Sigmoid colon (tissue), 7 donors: ENCODE data around the gene UGT1A10. TPM values are rescaled to one million over a fixed set of nuclear protein-coding genes. Genes with fewer than 3 reads are reported as not detected.

Experiments used
- DNase-seq: peaks from one replicate; pipeline ENCODE4 v3.0.0-alpha.2; 2019
- H3K27ac ChIP-seq, 4 donors: fragments of 200-600 bp; sonication (generic); one replicate each; pipeline ENCODE4 v1.5.1; 2016 to 2019; ENCODE audit warnings: mild to moderate bottlenecking in 1 of 4
- H3K27me3 ChIP-seq, 3 donors: fragments of 200-600 bp; sonication (generic); one replicate each; pipeline ENCODE4 v1.5.1; 2019; ENCODE audit warnings: mild to moderate bottlenecking in 1 of 3
- H3K36me3 ChIP-seq, 4 donors: fragments of 200-600 bp; sonication (generic); one replicate each; pipeline ENCODE4 v1.5.1; 2016 to 2019
- H3K4me1 ChIP-seq, 4 donors: fragments of 200-600 bp; sonication (generic); one replicate each; pipeline ENCODE4 v1.5.1; 2017 to 2019
- H3K4me3 ChIP-seq, 4 donors: fragments of 200-600 bp; sonication (generic); one replicate each; pipeline ENCODE4 v1.5.1; 2017 to 2019; ENCODE audit warnings: mild to moderate bottlenecking in 2 of 4, moderate library complexity in 1 of 4
- H3K9me3 ChIP-seq, 4 donors: fragments of 200-600 bp in 3 of 4; sonication (generic) in 3 of 4; one replicate each; pipeline versions ENCODE4 v1.5.1 to v1.6.1; 2013 to 2019
- CTCF ChIP-seq, 4 experiments: fragments of 450-650 bp in 3 of 4; fragments of 200-600 bp in 1 of 4; IDR thresholded peaks; one replicate each; pipeline ENCODE4 v1.5.1; 2016 to 2019; ENCODE audit warnings: antibody characterized with exemption in 4 of 4, mild to moderate bottlenecking in 3 of 4, moderate library complexity in 2 of 4
- EP300 ChIP-seq, 4 donors: sonication (generic); formaldehyde crosslinking; IDR thresholded peaks; one replicate each; pipeline ENCODE4 v1.6.1; 2017; ENCODE audit warnings: antibody characterized with exemption in 4 of 4
- POLR2A ChIP-seq, 2 donors: fragments of 450-650 bp; IDR thresholded peaks; one replicate each; pipeline ENCODE4 v1.6.1; 2016; ENCODE audit warnings: antibody characterized with exemption in 2 of 2, mild to moderate bottlenecking in 2 of 2, moderate library complexity in 2 of 2
- POLR2AphosphoS5 ChIP-seq, 4 donors: sonication (generic); formaldehyde crosslinking; IDR thresholded peaks; one replicate each; pipeline ENCODE4 v1.6.1; 2017; ENCODE audit warnings: antibody characterized with exemption in 4 of 4
- WGBS, 2 donors: extraction: QIAGEN DNeasy Blood & Tissue Kit; methylation state at CpG; one replicate each; pipeline ENCODE4 v1.1.7; 2013; 5-methylcytosine and 5-hydroxymethylcytosine counted together
- intact Hi-C: fragments of 100-400 bp; cut with DNase I; formaldehyde crosslinking; loops from one replicate; pipeline ENCODE4 v1.15.1; 2023
- polyA plus RNA-seq, 3 donors: library from polyadenylated mRNA; stranded (reverse); fragments of 200-250 nt; gene quantifications; one replicate each; pipeline ENCODE4 v1.2.3, GENCODE V29; 2013
- total RNA-seq, 4 donors: library from RNA; depleted of rRNA; stranded (reverse); fragments of >200 nt; gene quantifications; one replicate each; pipeline ENCODE4 v1.1.0, GENCODE V29; 2016
- donor health status: healthy with polysubstance abuse.
- donor health status: Bipolar disorder and iron deficiency.
- donor health status: healthy.

UGT1A10 gene
- total and polyA plus RNA-seq, 7 donors, result 10.8 to 27.3 (median 19.7) TPM; not detected in 4

DNA sequence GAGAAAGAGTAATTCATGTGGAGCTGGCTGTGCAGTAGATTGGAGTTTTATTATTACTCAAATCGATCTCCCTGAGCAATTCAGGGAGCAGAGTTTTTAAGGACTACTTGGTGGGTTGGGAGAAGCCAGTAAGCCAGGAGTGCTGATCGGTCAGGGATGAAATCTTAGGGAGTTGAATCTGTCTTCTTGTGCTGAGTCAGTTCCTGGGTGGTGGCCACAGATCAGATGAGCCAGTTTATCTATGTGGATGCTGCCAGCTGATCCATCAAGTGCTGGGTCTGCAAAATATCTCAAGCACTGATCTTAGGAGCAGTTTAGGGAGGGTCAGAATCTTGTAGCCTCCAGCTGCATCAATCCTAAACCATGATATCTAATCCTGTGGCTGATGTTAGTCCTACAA is 35.9 kb upstream of the UGT1A10 start:
- no peaks in the 10 kb centered on the region for H3K4me1 ChIP-seq
- WGBS, 2 donors, result 81 to 88% methylated on average over 2 of the region's 2 CpGs
- TF ChIP-seq POLR2AphosphoS5 (IDR thresholded peaks at IDR 0.05), result no peak
- no peak for TF ChIP-seq CTCF (IDR thresholded peaks at IDR 0.05)
- no peak for TF ChIP-seq POLR2A (IDR thresholded peaks at IDR 0.05)
- TF ChIP-seq EP300 (IDR thresholded peaks at IDR 0.05), result no peak
- no peaks in the 10 kb centered on the region for H3K27me3 ChIP-seq
- no peak overlapping the region for H3K4me3 ChIP-seq
- DNase-seq, result no peak
- no peaks in the 10 kb centered on the region for H3K36me3 ChIP-seq
- H3K27ac ChIP-seq, result no peak overlapping the region
- H3K9me3 ChIP-seq, result no peaks in the 10 kb centered on the region
- intact Hi-C loops, result no loop called here

DNA sequence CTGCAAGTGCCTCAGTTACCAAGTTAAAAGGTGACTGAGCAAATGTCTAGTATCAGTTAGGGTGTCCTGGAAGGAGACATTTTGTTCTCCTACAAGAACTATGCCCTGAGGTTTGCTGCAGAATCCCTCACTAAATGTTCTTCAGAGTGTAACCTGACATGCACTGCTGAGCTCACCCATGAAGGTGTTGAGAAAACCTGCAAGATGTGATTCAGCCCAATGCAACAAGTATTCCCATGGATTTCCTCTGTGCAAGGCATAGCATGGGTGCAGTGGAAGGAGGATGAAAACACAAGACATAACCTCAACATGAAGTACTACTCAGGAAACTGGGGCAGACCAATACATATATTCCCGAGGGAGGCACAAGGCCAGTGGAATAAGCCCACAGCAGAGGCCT is 34.2 kb upstream of the UGT1A10 start:
- no peaks in the 10 kb centered on the region for H3K27me3 ChIP-seq
- WGBS, 2 donors, result 89 to 90% methylated on average over 1 of the region's 1 CpG
- no peaks in the 10 kb centered on the region for H3K36me3 ChIP-seq
- no peak overlapping the region for H3K27ac ChIP-seq
- H3K4me1 ChIP-seq, result no peaks in the 10 kb centered on the region
- H3K4me3 ChIP-seq, result no peak overlapping the region
- intact Hi-C loops, result no loop called here
- no peak for DNase-seq
- TF ChIP-seq POLR2AphosphoS5 (IDR thresholded peaks at IDR 0.05), result no peak
- TF ChIP-seq POLR2A (IDR thresholded peaks at IDR 0.05), result no peak
- TF ChIP-seq EP300 (IDR thresholded peaks at IDR 0.05), result no peak
- TF ChIP-seq CTCF (IDR thresholded peaks at IDR 0.05), result no peak
- H3K9me3 ChIP-seq, result no peaks in the 10 kb centered on the region

- H3K27me3 ChIP-seq, result no peaks in the 10 kb centered on the region
- no peak overlapping the region for H3K27ac ChIP-seq
- intact Hi-C loops, result no loop called here
- no peak for TF ChIP-seq EP300 (IDR thresholded peaks at IDR 0.05)
- no peak for TF ChIP-seq POLR2A (IDR thresholded peaks at IDR 0.05)
- no peak for TF ChIP-seq CTCF (IDR thresholded peaks at IDR 0.05)
- TF ChIP-seq POLR2AphosphoS5 (IDR thresholded peaks at IDR 0.05), result no peak
- 87 to 92% methylated on average over 4 of the region's 4 CpGs for WGBS, 2 donors
- no peak overlapping the region for H3K4me3 ChIP-seq
- no peaks in the 10 kb centered on the region for H3K4me1 ChIP-seq
- DNase-seq, result no peak
- no peaks in the 10 kb centered on the region for H3K9me3 ChIP-seq
- no peaks in the 10 kb centered on the region for H3K36me3 ChIP-seq
Measured at GRCh38 chr2:233603520-233603919, 32.7 kb upstream of the UGT1A10 start.

DNA sequence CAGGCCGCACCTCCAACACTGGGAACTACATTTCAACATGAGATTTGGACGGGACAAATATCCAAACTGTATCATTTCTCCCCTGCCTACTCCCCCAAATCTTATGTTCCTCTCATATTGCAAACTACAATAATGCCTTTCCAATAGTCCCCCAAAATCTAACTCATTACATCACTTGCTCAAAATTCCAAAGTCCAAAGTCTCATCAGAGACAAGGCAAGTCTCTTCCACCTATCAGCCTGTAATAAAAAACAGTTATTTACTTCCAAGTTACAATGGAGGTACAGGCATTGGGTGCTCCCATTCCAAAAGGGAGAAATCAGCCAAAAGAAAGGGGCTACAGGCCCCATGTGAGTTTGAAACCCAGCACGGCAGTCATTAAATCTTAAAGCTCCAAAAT is 31.4 kb upstream of the UGT1A10 start:
- Histone ChIP-seq H3K4me1 (no peaks in the 10 kb centered on the region), H3K27me3 (no peaks in the 10 kb centered on the region), H3K27ac (no peak overlapping the region), H3K4me3 (no peak overlapping the region), H3K9me3 (no peaks in the 10 kb centered on the region), H3K36me3 (no peaks in the 10 kb centered on the region)
- intact Hi-C loops, result no loop called here
- no peak for DNase-seq
- WGBS, 2 donors, result 93 to 95% methylated on average over 3 of the region's 3 CpGs
- TF ChIP-seq CTCF (IDR thresholded peaks at IDR 0.05), result no peak
- TF ChIP-seq POLR2A (IDR thresholded peaks at IDR 0.05), result no peak
- TF ChIP-seq EP300 (IDR thresholded peaks at IDR 0.05), result no peak
- TF ChIP-seq POLR2AphosphoS5 (IDR thresholded peaks at IDR 0.05), result no peak

GRCh38 chr2:233605680-233606079 is 30.6 kb upstream of the UGT1A10 start:
- TF ChIP-seq POLR2AphosphoS5 (IDR thresholded peaks at IDR 0.05), result no peak
- Histone ChIP-seq H3K4me1 (no peaks in the 10 kb centered on the region), H3K9me3 (no peaks in the 10 kb centered on the region), H3K36me3 (no peaks in the 10 kb centered on the region), H3K27me3 (no peaks in the 10 kb centered on the region), H3K4me3 (no peak overlapping the region), H3K27ac (no peak overlapping the region)
- WGBS, 2 donors, result 93 to 96% methylated on average over 1 of the region's 1 CpG
- no peak for DNase-seq
- intact Hi-C loops, result no loop called here
